HepG2 (cell line): ENCODE measurements around the gene RGP1. TPM values are rescaled to one million over a fixed set of nuclear protein-coding genes. Genes with fewer than 3 reads are reported as not detected.
A peak's percentile ranks its signal among the peaks of the same experiment; 100 is the strongest.

ENCODE experiments used
- FOXA3 ChIP-seq: IDR thresholded peaks from 2 replicates; pipeline ENCODE4 v1.6.1; 2016; ENCODE audit warnings: missing genetic modification reagents, missing compliant biosample characterization
- NAIF1 ChIP-seq: sonication (generic); formaldehyde crosslinking; IDR thresholded peaks from 2 replicates; pipeline ENCODE4 v1.5.0; 2020; ENCODE audit warnings: mild to moderate bottlenecking, missing genetic modification reagents, borderline replicate concordance
- NCOA5 ChIP-seq: sonication (generic); formaldehyde crosslinking; IDR thresholded peaks from 2 replicates; pipeline ENCODE4 v1.4.0; 2020; ENCODE audit warnings: missing genetic modification reagents
- SUZ12 ChIP-seq: fragments of 150-350 bp; IDR thresholded peaks from 2 replicates; pipeline ENCODE4 v1.6.1; 2014; ENCODE audit warnings: low read depth, low read length
- TSC22D2 ChIP-seq: sonication (generic); formaldehyde crosslinking; IDR thresholded peaks from 2 replicates; pipeline ENCODE4 v1.5.1; 2020; ENCODE audit warnings: missing genetic modification reagents, mild to moderate bottlenecking, borderline replicate concordance
- ZBTB8A ChIP-seq: sonication (generic); formaldehyde crosslinking; IDR thresholded peaks from 2 replicates; pipeline ENCODE4 v1.4.0; 2020; ENCODE audit warnings: mild to moderate bottlenecking, low read depth, missing genetic modification reagents, borderline replicate concordance
- ZFP36L2 ChIP-seq: sonication (generic); formaldehyde crosslinking; IDR thresholded peaks from 2 replicates; pipeline ENCODE4 v1.4.0; 2020; ENCODE audit warnings: missing genetic modification reagents
- ZFP37 ChIP-seq: sonication (generic); formaldehyde crosslinking; IDR thresholded peaks from 2 replicates; pipeline ENCODE4 v1.4.0; 2020; ENCODE audit warnings: missing genetic modification reagents, borderline replicate concordance
- ZNF207 ChIP-seq: fragments of 450-650 bp; IDR thresholded peaks from 2 replicates; pipeline ENCODE4 v1.6.1; 2016; ENCODE audit warnings: antibody characterized with exemption, borderline replicate concordance
- ZNF746 ChIP-seq: sonication (generic); formaldehyde crosslinking; IDR thresholded peaks from 2 replicates; pipeline ENCODE4 v1.8.0; 2022; ENCODE audit warnings: mild to moderate bottlenecking, missing genetic modification reagents
- ZNF768 ChIP-seq: sonication (generic); formaldehyde crosslinking; IDR thresholded peaks from 2 replicates; pipeline ENCODE4 v1.4.0; 2020; ENCODE audit warnings: missing genetic modification reagents
- polyA plus RNA-seq, 8 experiments: library from polyadenylated mRNA; depleted of rRNA in 3 of 8; stranded (reverse) in 7 of 8; unstranded in 1 of 8; fragments of >200 nt; fragmentation: Illumina TruSeq in 4 of 8; extraction: Trizol in 4 of 8; gene quantifications; 2 replicates each; pipeline versions ENCODE4 v1.2.1 to v1.2.3, GENCODE V29; 2011 to 2016; ENCODE audit warnings: low read depth in 4 of 8, missing spikeins in 1 of 8, mixed read lengths in 1 of 8; ENCODE audit not compliant: insufficient read depth in 1 of 8
- total RNA-seq, 5 experiments: library from RNA; depleted of rRNA; stranded (reverse); fragments of >200 nt; fragmentation: Illumina TruSeq; extraction: Trizol; gene quantifications; 2 replicates each; pipeline ENCODE4 v1.2.3, GENCODE V29; 2016; ENCODE audit warnings: low read depth in 1 of 5
- TF ChIP-seq, protein P1 (sequence below): sonication (generic); formaldehyde crosslinking; IDR thresholded peaks from 2 replicates; pipeline ENCODE4 v1.4.0; 2020; ENCODE audit warnings: missing genetic modification reagents, borderline replicate concordance
- TF ChIP-seq, protein P2 (sequence below): sonication (generic); formaldehyde crosslinking; IDR thresholded peaks from 2 replicates; pipeline ENCODE4 v1.8.0; 2022; ENCODE audit warnings: mild to moderate bottlenecking, missing genetic modification reagents
- TF ChIP-seq, protein P3 (sequence below): IDR thresholded peaks from 2 replicates; pipeline ENCODE4 v1.6.1; 2012; ENCODE audit warnings: low read length, improper control_type of control experiment
- TF ChIP-seq, protein P4 (sequence below): IDR thresholded peaks from 2 replicates; pipeline ENCODE4 v1.6.1; 2018; ENCODE audit warnings: missing genetic modification reagents, mild to moderate bottlenecking, missing compliant biosample characterization
- TF ChIP-seq, protein P5 (sequence below): sonication (generic); formaldehyde crosslinking; IDR thresholded peaks from 2 replicates; pipeline ENCODE4 v1.5.0; 2020; ENCODE audit warnings: missing genetic modification reagents
- TF ChIP-seq, protein P6 (sequence below): sonication (generic); formaldehyde crosslinking; IDR thresholded peaks from 2 replicates; pipeline ENCODE4 v1.8.1; 2023; ENCODE audit warnings: mild to moderate bottlenecking, missing genetic modification reagents, borderline replicate concordance

Gene RGP1
- total and polyA plus RNA-seq, 2 of the 13 experiments (the other 11 are each of a cell fraction or from before 2014, with no cell fraction given), result 12.7 to 21.0 TPM

DNA sequence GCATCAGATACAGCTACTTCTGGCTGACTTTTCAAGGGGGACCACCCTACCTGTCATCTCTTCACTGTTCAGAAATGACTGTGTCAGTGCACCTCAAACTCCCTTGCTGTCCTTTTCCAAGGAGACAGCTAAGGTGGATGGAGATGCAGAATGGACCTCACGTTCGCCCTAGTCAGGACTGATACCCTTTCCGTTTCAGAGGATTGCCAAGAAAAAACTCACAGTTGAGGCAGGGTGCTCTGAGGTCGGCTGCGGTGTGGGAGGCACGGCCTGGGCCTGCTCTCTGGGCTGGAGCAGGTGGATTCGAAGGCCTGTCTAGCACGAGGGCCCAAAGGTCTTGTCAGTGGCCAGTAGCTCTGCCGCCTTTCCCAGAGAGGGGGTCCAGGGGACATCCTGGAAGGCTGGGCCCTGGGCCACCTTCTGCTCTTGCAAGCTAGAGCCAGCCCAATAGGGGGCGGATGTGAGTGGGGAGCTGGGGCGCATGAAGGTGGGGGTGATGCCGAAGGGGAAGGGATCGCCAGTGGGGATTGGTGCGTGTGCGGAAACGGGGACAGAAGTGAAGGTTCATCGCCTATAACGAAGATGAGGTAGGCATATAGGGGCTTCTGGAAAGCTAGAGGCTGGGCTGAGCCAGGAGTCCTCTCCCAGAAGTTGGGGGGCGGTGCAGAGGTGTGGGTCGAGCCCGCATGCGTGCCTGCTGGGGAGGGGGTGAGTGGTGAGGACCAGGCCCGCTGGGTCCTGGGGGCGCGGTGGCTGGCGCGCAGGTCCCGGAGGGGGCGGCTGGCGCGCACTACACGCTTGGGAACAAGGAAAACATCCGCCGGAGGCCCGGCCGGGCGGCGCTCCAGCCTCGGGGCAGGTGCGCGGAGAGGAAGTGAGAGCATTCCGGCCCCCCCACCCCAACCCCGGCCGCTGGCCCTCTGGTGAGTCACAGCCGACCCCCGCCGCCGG is 7.5 kb downstream of the RGP1 start (continued):
- no peak; the same call in 1 of the 2 replicates for TF ChIP-seq NAIF1 (CRISPR knock-in tag)
- TF ChIP-seq NCOA5, result no peak
- no peak for TF ChIP-seq ZNF207
- TF ChIP-seq FOXA3, result no peak; the same call in 1 of the 2 replicates
- TF ChIP-seq ZFP37 (CRISPR knock-in tag), result no peak
- TF ChIP-seq ZBTB8A, result no peak; the same call in 1 of the 2 replicates
- TF ChIP-seq, protein P1, sequence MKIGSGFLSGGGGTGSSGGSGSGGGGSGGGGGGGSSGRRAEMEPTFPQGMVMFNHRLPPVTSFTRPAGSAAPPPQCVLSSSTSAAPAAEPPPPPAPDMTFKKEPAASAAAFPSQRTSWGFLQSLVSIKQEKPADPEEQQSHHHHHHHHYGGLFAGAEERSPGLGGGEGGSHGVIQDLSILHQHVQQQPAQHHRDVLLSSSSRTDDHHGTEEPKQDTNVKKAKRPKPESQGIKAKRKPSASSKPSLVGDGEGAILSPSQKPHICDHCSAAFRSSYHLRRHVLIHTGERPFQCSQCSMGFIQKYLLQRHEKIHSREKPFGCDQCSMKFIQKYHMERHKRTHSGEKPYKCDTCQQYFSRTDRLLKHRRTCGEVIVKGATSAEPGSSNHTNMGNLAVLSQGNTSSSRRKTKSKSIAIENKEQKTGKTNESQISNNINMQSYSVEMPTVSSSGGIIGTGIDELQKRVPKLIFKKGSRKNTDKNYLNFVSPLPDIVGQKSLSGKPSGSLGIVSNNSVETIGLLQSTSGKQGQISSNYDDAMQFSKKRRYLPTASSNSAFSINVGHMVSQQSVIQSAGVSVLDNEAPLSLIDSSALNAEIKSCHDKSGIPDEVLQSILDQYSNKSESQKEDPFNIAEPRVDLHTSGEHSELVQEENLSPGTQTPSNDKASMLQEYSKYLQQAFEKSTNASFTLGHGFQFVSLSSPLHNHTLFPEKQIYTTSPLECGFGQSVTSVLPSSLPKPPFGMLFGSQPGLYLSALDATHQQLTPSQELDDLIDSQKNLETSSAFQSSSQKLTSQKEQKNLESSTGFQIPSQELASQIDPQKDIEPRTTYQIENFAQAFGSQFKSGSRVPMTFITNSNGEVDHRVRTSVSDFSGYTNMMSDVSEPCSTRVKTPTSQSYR (CRISPR knock-in tag), result peak; percentile 29; the same call in 1 of the 2 replicates
- TF ChIP-seq ZFP36L2, result no peak
- TF ChIP-seq, protein P2, sequence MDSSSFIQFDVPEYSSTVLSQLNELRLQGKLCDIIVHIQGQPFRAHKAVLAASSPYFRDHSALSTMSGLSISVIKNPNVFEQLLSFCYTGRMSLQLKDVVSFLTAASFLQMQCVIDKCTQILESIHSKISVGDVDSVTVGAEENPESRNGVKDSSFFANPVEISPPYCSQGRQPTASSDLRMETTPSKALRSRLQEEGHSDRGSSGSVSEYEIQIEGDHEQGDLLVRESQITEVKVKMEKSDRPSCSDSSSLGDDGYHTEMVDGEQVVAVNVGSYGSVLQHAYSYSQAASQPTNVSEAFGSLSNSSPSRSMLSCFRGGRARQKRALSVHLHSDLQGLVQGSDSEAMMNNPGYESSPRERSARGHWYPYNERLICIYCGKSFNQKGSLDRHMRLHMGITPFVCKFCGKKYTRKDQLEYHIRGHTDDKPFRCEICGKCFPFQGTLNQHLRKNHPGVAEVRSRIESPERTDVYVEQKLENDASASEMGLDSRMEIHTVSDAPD, result no peak; the same call in 1 of the 2 replicates
- TF ChIP-seq, protein P3, sequence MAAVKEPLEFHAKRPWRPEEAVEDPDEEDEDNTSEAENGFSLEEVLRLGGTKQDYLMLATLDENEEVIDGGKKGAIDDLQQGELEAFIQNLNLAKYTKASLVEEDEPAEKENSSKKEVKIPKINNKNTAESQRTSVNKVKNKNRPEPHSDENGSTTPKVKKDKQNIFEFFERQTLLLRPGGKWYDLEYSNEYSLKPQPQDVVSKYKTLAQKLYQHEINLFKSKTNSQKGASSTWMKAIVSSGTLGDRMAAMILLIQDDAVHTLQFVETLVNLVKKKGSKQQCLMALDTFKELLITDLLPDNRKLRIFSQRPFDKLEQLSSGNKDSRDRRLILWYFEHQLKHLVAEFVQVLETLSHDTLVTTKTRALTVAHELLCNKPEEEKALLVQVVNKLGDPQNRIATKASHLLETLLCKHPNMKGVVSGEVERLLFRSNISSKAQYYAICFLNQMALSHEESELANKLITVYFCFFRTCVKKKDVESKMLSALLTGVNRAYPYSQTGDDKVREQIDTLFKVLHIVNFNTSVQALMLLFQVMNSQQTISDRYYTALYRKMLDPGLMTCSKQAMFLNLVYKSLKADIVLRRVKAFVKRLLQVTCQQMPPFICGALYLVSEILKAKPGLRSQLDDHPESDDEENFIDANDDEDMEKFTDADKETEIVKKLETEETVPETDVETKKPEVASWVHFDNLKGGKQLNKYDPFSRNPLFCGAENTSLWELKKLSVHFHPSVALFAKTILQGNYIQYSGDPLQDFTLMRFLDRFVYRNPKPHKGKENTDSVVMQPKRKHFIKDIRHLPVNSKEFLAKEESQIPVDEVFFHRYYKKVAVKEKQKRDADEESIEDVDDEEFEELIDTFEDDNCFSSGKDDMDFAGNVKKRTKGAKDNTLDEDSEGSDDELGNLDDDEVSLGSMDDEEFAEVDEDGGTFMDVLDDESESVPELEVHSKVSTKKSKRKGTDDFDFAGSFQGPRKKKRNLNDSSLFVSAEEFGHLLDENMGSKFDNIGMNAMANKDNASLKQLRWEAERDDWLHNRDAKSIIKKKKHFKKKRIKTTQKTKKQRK, result no peak
- TF ChIP-seq TSC22D2, result no peak
- TF ChIP-seq SUZ12, result no peak
- TF ChIP-seq ZNF768 (CRISPR knock-in tag), result peak; percentile 54; the same call in 1 of the 2 replicates
- peak; percentile 65; the same call in 1 of the 2 replicates for TF ChIP-seq ZNF746 (CRISPR knock-in tag)
- TF ChIP-seq, protein P4, sequence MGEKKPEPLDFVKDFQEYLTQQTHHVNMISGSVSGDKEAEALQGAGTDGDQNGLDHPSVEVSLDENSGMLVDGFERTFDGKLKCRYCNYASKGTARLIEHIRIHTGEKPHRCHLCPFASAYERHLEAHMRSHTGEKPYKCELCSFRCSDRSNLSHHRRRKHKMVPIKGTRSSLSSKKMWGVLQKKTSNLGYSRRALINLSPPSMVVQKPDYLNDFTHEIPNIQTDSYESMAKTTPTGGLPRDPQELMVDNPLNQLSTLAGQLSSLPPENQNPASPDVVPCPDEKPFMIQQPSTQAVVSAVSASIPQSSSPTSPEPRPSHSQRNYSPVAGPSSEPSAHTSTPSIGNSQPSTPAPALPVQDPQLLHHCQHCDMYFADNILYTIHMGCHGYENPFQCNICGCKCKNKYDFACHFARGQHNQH (CRISPR knock-in tag), result peak; percentile 81
- TF ChIP-seq, protein P5, sequence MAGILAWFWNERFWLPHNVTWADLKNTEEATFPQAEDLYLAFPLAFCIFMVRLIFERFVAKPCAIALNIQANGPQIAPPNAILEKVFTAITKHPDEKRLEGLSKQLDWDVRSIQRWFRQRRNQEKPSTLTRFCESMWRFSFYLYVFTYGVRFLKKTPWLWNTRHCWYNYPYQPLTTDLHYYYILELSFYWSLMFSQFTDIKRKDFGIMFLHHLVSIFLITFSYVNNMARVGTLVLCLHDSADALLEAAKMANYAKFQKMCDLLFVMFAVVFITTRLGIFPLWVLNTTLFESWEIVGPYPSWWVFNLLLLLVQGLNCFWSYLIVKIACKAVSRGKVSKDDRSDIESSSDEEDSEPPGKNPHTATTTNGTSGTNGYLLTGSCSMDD (CRISPR knock-in tag), result no peak
- TF ChIP-seq, protein P6, sequence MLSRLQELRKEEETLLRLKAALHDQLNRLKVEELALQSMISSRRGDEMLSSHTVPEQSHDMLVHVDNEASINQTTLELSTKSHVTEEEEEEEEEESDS (CRISPR knock-in tag), result no peak
